Raji (cell line): ENCODE results near the gene PCARE.

Source experiments
- POLR2A ChIP-seq: IDR thresholded peaks from 2 replicates; pipeline ENCODE4 v1.6.1; 2011; ENCODE audit warnings: low read depth, low read length, control low read depth; ENCODE audit not compliant: insufficient read depth

PCARE gene

DNA sequence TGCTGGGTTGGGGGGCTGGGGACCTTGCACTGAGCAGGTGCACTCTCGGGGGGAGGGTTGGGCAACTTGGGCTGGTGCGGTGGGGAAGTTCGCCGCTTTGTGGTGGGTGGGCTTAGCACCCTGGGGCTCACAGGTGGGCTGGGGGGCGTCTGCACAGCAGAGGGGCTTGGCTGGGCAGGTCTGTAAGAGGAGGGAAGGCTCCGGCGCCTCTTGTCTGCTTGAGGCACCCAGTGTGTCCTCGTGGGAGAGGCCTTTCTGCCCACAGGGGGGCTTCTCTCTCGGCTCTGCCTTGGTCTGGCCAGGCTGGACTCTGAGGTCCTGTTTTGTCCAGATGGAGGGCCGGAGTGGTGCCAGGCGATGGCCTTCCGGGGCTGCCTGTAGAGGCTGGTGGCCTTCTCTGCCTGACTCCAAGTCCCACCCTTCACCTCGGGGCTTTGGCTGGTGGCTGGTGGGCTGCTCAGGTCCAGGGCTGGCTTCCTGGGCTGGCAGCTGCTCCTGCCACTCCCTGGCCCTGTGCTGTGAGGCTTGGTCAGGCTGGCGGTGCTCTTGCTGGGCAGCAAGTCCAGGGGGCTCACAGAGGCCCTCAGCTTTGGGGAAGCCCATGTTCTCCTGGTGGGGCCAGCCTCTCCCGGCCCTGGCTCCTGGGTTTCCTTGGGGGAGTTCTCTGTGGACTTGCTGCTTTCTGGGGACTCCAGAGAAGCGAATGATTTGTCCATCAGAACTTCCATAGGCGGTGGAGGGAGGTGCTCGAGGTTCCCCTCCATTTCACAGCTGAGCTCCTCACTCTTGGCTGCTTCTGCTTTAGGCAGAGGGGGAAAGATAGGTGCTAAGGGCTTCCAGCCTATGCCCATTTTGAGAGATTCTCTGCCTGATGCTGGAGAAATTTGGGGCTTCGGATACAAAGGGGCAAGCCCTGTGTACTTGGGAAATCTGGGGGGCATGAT lies 3.0 kb downstream of the PCARE start:
- no peak for TF ChIP-seq POLR2A

- TF ChIP-seq POLR2A = no peak
Measured at GRCh38 chr2:29070526-29070925, 3.8 kb downstream of the PCARE start.

DNA sequence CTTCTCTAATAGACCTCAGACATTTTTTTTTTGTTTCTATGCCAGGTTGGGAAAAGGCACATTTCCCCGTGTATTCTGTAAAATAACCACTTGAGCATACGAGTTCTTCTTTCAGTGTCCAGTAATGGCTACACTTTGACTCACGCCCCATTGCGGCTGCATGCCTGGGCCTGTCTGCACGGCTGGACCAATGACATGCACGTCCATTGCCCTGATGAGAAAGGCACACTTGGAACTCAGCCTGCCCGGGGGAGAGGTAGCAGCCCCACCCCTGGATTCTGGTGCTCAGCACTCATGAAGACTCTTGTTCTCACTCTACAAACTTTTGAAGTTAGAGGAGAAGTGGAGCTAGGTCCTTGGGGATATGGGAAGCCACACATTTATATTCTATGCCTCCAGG lies 5.8 kb downstream of the PCARE start:
- no peak for TF ChIP-seq POLR2A

DNA sequence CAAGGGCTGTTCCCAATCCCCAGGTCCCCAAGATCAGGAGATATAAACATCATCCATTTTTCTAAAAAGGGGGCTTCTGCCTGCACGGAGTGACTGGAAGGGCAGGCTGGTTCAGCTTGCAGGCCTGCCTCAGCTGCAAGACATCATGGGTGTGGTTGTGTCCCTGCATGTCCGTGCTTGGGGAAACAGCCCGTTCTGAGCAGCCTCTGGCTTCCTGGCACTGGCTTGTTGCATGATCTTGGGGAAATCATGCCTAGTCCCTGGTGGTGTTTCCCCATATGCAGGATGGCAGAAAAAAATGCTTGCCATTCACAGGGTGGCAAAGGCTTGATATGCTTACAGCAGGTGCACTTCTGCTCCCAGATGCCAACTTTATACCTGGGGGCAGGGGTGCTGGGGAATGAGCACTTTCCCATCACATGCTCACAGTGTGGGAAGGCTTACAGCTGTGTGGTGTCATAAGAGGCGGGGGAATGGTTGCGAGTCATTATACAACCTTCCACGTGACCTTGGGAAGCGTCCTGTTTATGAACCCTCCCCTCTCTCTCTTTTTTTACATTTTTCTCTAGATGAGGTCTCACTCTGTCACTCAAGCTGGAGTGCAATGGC lies 7.2 kb downstream of the PCARE start:
- TF ChIP-seq POLR2A = no peak

GRCh38 chr2:29066271-29066860 lies 8.0 kb downstream of the PCARE start:
- TF ChIP-seq POLR2A = no peak

DNA sequence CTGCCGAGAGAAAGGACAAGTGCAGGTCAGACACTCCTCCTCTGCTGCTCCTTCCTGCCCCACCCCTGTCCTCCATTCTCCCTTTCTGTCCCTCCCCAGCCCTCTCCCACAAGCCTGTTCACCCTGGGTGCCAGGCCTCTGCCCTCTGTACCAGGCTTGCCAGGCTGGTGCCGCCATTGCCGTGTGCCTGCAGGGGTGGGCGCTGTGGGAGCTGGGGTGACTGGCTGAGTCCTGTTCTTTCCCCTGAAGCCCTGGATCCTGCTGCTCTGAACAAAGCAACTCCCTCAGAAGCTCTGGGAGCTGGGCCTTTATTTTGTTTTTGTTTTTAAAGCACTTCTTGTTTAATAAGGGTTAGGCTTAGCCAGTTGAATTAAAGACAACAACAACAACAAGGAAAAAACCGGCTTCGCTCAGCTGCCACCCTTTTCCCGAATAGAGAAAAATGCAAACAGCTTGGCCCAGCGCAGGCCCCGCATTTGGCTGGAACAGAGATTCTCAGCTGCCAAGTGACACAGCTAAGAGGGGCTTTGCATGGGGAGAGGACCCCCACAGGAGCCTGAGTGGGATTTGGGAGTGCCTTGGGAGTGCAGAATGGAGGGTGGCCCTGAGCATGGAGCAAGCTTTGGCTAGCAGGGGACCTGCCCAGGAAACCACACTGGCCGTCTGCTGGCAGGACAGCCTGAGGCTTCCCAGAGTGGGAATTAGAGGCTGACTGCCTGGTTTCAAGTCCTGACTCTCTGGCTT lies 9.1 kb downstream of the PCARE start:
- no peak for TF ChIP-seq POLR2A

DNA sequence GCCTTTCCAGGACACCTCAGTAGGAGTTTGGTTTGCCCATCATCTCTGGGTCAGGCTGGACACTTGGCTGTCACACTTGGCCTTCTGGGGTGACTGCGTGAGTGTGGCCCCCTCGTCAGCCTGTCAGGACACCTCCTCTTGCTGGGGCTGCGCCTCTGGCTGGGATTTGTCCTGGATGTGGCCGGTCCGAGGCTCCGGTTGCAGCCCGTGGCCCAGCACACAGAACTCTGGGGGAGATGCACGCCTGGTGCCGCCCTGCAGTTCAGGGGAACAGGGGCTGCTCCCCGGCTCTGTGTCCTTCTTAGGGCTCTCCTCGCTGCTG lies 9.6 kb downstream of the PCARE start:
- no peak for TF ChIP-seq POLR2A

GRCh38 chr2:29064346-29064715 lies 10.0 kb downstream of the PCARE start:
- TF ChIP-seq POLR2A = no peak

DNA sequence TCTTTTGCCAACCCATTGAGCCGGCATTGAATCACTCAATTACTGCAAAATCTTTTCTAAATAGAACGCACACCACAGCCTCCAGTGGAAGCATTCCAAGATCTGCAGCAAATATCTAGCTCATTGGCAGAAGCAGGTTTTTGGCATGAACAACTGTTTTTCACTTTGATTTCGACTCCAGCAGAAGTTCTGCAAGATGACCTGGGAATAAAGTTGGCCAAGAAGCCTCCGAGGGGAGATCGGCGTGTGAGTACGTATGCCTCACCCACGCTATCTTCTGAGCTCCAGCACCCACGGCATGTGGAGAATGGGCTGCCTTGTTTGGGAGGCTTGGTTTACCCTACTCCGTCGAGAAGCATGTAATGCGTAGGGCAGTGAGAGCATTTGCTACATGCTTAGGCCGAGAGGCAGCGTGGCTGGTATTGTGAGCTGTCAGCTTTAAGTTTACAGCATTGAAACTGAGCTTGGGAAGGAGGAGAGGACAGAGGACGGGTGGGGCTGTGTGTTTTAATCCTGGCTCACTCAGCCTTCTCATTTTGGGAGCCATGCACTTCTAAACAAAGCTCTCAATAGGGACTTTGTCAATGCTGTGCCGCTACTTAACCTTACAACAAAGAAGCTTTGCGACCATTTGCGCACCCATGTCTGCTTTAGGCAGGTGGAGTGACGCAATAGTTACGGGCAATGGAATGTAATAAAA lies 10.5 kb downstream of the PCARE start:
- TF ChIP-seq POLR2A = no peak

DNA sequence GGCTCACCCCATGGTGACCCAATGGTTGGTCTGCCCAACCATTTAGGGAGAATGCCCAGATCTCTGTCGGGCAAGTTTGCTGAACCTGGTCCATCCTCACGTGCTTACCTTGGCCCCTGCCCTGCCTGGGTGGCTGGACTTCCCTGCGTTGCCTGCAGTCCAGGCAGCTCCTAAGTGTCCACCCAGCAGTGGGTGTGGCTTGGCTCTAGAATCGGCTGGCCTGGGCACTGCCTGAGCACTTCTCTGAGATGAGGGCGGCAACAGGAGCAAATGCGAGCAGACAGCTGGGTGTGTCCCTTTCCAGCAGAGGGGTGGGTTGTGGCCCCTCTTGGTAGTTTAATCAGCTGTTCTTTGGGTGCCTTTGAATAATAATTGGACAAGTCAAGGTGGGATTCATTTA lies 11.3 kb downstream of the PCARE start:
- TF ChIP-seq POLR2A = no peak

DNA sequence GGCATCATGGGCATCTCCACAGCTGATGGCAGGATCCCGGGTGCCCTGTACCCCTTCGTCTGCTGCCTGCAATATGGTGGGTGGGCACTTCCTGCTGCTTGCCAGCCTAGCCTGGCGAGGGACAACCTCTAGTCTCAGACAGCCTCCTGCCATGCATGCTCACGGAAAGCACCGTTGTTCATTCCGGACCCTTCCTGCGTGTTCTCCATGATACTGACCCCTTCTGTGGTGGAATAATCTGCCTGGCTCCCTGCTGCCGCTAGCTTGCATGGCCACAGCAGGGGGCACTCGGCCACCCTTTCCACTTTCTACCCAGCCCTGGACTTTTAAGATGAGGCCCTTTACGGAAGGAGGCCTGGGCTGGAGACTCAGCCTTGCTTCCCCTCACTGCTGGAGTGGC lies 12.0 kb downstream of the PCARE start:
- no peak for TF ChIP-seq POLR2A

DNA sequence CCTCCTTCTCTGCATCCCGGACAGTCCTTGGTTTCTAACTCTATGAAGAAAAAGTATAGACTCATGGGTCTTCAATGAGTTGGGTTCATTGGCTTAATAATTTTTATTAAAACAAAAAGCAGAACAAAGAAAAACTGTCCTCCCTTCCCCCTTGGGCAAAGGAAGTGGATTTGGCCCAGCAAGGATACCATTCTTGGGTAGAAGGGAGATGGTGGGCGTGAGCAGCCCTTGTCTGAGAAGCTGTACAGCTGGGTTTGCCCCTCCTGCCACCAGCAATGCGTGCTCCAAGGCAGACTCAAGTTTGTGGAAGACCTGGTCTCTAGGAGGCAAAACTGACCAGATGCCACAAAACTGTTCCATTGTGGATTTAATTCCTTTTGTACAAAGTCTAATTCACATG lies 12.7 kb downstream of the PCARE start:
- TF ChIP-seq POLR2A = no peak

DNA sequence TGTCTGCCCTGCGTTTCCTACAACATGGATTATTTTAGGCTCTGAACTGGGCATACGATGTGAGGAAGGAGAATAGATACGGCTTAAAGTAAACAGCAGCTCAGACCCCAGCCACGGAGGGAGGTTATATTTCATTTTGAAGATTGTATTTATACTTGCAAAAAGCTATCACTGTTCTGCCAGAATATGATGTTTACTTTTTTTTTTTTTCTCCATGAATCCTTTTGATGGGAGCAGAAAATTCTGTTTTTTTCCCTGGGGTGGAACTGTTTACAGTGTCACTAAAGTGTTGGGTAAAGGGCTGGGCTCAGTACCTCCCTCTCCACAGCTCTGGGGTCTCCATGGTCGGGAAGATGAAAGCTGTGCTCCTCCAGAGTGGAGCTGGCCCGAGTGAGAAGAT lies 13.1 kb downstream of the PCARE start:
- TF ChIP-seq POLR2A = no peak

DNA sequence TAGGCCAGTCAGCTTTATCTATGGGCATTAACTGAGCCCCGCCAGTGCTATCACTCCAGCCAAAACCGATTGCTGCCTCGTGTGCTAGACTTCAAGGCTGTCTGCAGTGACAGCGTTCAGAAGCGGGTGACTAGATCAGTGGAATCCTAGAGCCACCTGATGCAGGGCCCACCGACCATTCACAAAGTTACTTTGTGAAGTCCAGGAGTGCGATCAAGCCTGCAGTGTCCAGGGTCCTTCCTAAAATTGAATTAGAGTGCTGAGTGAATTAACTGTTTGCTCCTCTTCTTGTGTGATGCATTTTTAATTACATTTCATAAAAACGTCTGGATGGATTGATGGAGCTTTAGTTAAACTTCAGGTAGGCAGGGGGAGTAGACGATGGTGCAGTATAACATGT lies 13.9 kb downstream of the PCARE start:
- no peak for TF ChIP-seq POLR2A

DNA sequence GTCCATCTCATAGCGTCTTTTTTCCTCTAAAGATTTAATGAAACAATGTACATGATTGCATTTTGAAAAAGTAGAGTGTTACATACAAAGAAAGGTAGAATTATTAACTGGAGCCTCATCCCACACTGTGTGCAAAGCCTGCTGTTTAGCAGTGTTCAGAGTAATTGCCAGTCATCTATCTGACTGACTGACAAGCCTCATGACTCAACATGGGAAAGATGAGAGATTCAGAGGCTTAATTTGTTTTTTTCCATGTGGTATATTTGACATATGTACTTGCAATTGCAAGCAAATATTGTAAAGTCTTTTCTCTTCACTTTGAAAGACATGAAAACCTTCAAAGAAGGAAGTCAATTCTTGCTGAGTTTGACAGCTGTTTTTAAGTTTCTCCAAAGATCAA lies 14.7 kb downstream of the PCARE start:
- no peak for TF ChIP-seq POLR2A
